A673 (cell line): ENCODE results near the gene CCDC12.

Source experiments
- EZH2 ChIP-seq: fragments of 200-600 bp; sonication (generic); IDR thresholded peaks from 2 replicates; pipeline ENCODE4 v1.6.1; 2017; ENCODE audit warnings: borderline replicate concordance, low read depth, mild to moderate bottlenecking, mixed read lengths, antibody characterized with exemption, low read length; ENCODE audit not compliant: poor library complexity, severe bottlenecking
- TF ChIP-seq, protein P1 (sequence below): fragments of 300-800, 200-600 bp; sonication (generic); conservative IDR thresholded peaks from 2 replicates; pipeline ENCODE4 v1.5.1; 2017; ENCODE audit warnings: low read depth, mild to moderate bottlenecking, antibody characterized with exemption, low read length, moderate library complexity, mixed read lengths

DNA sequence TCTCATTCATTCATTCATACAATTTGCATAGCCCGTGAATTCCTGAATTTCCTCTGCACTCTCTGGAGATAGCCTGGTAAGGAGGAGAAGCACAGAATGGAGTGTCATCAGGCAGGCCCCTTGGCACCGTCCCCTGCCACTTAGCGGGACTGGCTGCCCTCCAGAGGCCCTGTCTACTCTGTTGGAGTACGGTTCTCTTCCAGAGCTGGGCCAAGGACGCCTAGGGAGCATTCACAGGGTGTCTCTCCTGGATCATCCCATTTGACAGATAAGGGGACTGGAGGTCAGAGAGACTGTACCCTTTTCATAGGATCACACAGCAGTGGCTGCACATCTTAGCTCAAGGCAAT, 51.0 kb downstream of the CCDC12 start:
- TF ChIP-seq, protein P1, sequence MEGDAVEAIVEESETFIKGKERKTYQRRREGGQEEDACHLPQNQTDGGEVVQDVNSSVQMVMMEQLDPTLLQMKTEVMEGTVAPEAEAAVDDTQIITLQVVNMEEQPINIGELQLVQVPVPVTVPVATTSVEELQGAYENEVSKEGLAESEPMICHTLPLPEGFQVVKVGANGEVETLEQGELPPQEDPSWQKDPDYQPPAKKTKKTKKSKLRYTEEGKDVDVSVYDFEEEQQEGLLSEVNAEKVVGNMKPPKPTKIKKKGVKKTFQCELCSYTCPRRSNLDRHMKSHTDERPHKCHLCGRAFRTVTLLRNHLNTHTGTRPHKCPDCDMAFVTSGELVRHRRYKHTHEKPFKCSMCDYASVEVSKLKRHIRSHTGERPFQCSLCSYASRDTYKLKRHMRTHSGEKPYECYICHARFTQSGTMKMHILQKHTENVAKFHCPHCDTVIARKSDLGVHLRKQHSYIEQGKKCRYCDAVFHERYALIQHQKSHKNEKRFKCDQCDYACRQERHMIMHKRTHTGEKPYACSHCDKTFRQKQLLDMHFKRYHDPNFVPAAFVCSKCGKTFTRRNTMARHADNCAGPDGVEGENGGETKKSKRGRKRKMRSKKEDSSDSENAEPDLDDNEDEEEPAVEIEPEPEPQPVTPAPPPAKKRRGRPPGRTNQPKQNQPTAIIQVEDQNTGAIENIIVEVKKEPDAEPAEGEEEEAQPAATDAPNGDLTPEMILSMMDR: no peak
- TF ChIP-seq EZH2: no peak
